Lung (tissue), 12 donors: Measurements from ENCODE around the gene EGLN3. TPM values are rescaled to one million over a fixed set of nuclear protein-coding genes. Genes with fewer than 3 reads are reported as not detected.

Source experiments
- ATAC-seq: fragments of 200-7000 bp; cut with Tn5 transposase; one replicate; pipeline ENCODE4 v1.9.1; 2020; ENCODE audit warnings: moderate number of reproducible peaks; ENCODE audit not compliant: insufficient read depth, low FRiP score
- DNase-seq, 3 donors: peaks; one replicate each; pipeline ENCODE4 v3.0.0-alpha.2; 2013 to 2017
- H3K27ac ChIP-seq, 2 donors: one replicate each; pipeline ENCODE4 v1.5.1; 2013; ENCODE audit warnings: mild to moderate bottlenecking in 2 of 2, moderate library complexity in 2 of 2, control low read depth in 1 of 2, inconsistent platforms in 1 of 2, low read depth in 1 of 2, low read length in 1 of 2
- H3K27me3 ChIP-seq, 3 donors: one replicate each; pipeline ENCODE4 v1.5.1; 2013; ENCODE audit warnings: low read length in 2 of 3; ENCODE audit not compliant: control insufficient read depth in 3 of 3, insufficient read depth in 3 of 3
- H3K36me3 ChIP-seq, 4 donors: one replicate each; pipeline ENCODE4 v1.5.1; 2013; ENCODE audit warnings: low read length in 4 of 4, mild to moderate bottlenecking in 1 of 4, moderate library complexity in 1 of 4; ENCODE audit not compliant: control insufficient read depth in 4 of 4, insufficient read depth in 4 of 4
- H3K4me1 ChIP-seq, 5 donors: one replicate each; pipeline ENCODE4 v1.5.1; 2013; ENCODE audit warnings: low read length in 5 of 5, mild to moderate bottlenecking in 2 of 5, moderate library complexity in 1 of 5; ENCODE audit not compliant: control insufficient read depth in 5 of 5, insufficient read depth in 5 of 5
- H3K4me3 ChIP-seq: one replicate; pipeline ENCODE4 v1.5.1; 2013; ENCODE audit warnings: mild to moderate bottlenecking, control low read depth, moderate library complexity
- H3K9ac ChIP-seq, 2 donors: one replicate each; pipeline ENCODE4 v1.5.1; 2013; ENCODE audit warnings: low read length in 2 of 2, control low read depth in 1 of 2; ENCODE audit not compliant: insufficient read depth in 1 of 2
- H3K9me3 ChIP-seq, 4 donors: one replicate each; pipeline ENCODE4 v1.5.1; 2013; ENCODE audit warnings: low read length in 3 of 4, mild to moderate bottlenecking in 1 of 4, moderate library complexity in 1 of 4; ENCODE audit not compliant: control insufficient read depth in 4 of 4, insufficient read depth in 3 of 4
- CTCF ChIP-seq: IDR thresholded peaks from 2 replicates; pipeline ENCODE4 v1.5.1; 2012; ENCODE audit warnings: mild to moderate bottlenecking; ENCODE audit errors: control extremely low read depth, extremely low read depth
- WGBS, 2 donors: extraction: QIAGEN DNeasy Blood & Tissue Kit; methylation state at CpG; one replicate each; pipeline ENCODE4 v1.1.7; 2013; 5-methylcytosine and 5-hydroxymethylcytosine counted together
- polyA plus RNA-seq, 2 donors: library from polyadenylated mRNA; stranded (reverse); fragments of 200-250 nt; gene quantifications; one replicate each; pipeline ENCODE4 v1.2.1, GENCODE V29; 2013
- total RNA-seq, 2 donors: library from RNA; depleted of rRNA in 1 of 2; stranded (reverse); fragments of >200 nt in 1 of 2; gene quantifications; one replicate each; pipeline ENCODE4 v1.2.1, GENCODE V29; 2014 to 2021
- donor health status: control.
- donor health status: control.
- donor health status: Bipolar disorder and iron deficiency.
- donor health status: healthy.
- donor health status: DM: yes; HTN: yes; CAD: no.

EGLN3 gene
- total and polyA plus RNA-seq, 4 donors, result 2.6 to 80.6 (median 6.2) TPM

- H3K4me1 ChIP-seq, result peaks cover 0 to 16% (median 3%) of the 10 kb centered on the region in 5 donors
- ATAC-seq (no peak), DNase-seq (no peak)
- H3K36me3 ChIP-seq, result no peaks in the 10 kb centered on the region
- no peak overlapping the region for H3K4me3 ChIP-seq
- H3K27me3 ChIP-seq, result no peaks in the 10 kb centered on the region
- WGBS, 2 donors, result 74 to 89% methylated on average over 7 of the region's 7 CpGs
- H3K9ac ChIP-seq, result no peak overlapping the region
- H3K27ac ChIP-seq, result no peak overlapping the region
- H3K9me3 ChIP-seq, result no peaks in the 10 kb centered on the region
- TF ChIP-seq CTCF, result no peak
These were observed 35.2 kb downstream of the EGLN3 start for GRCh38 chr14:33915682-33916081.

GRCh38 chr14:33914676-33915516 is 36.0 kb downstream of the EGLN3 start:
- Histone ChIP-seq H3K9me3 (no peaks in the 10 kb centered on the region), H3K9ac (no peak overlapping the region), H3K27ac (no peak overlapping the region), H3K4me1 (peaks cover 0 to 16% (median 3%) of the 10 kb centered on the region in 5 donors), H3K4me3 (no peak overlapping the region), H3K27me3 (no peaks in the 10 kb centered on the region), H3K36me3 (no peaks in the 10 kb centered on the region)
- ATAC-seq (no peak), DNase-seq (no peak)
- WGBS, 2 donors, result 72 to 74% methylated on average over 5 of the region's 5 CpGs
- TF ChIP-seq CTCF, result no peak

GRCh38 chr14:33911046-33911445 is 39.8 kb downstream of the EGLN3 start:
- no peaks in the 10 kb centered on the region for H3K9me3 ChIP-seq
- H3K27me3 ChIP-seq, result no peaks in the 10 kb centered on the region
- H3K4me1 ChIP-seq, result peaks cover 0 to 5% (median 0%) of the 10 kb centered on the region in 5 donors
- DNase-seq (no peak), ATAC-seq (no peak)
- H3K9ac ChIP-seq, result no peak overlapping the region
- no peak overlapping the region for H3K4me3 ChIP-seq
- WGBS, 2 donors, result 93% methylated on average over 6 of the region's 6 CpGs
- no peak for TF ChIP-seq CTCF
- H3K27ac ChIP-seq, result no peak overlapping the region
- no peaks in the 10 kb centered on the region for H3K36me3 ChIP-seq
